SKM-1 treated with dmso at 0.1 percent for 144 hours (cell line): Measurements from ENCODE around the gene PLEKHB1.

Source experiments
- DNase-seq: peaks from one replicate; lab custom pipeline; 2025; ENCODE audit not compliant: unreplicated experiment; lab: John Stamatoyannopoulos, UW

The PLEKHB1 gene

GRCh38 chr11:73648121-73648520 is 1.7 kb downstream of the PLEKHB1 start:
- no peak for DNase-seq

GRCh38 chr11:73648571-73649046 is 2.2 kb downstream of the PLEKHB1 start:
- no peak for DNase-seq

GRCh38 chr11:73649206-73649605 is 2.8 kb downstream of the PLEKHB1 start:
- DNase-seq: no peak

- no peak for DNase-seq
Observed at GRCh38 chr11:73650400-73650799, 4.0 kb downstream of the PLEKHB1 start.

GRCh38 chr11:73651252-73651651 is 4.9 kb downstream of the PLEKHB1 start:
- no peak for DNase-seq

GRCh38 chr11:73651661-73652045 is 5.3 kb downstream of the PLEKHB1 start:
- no peak for DNase-seq

- DNase-seq: no peak
Observed at GRCh38 chr11:73652046-73652730, 5.8 kb downstream of the PLEKHB1 start.

- no peak for DNase-seq
Observed at GRCh38 chr11:73652856-73653559, 6.6 kb downstream of the PLEKHB1 start.

- DNase-seq: no peak
Observed at GRCh38 chr11:73653996-73654395, 7.6 kb downstream of the PLEKHB1 start.

GRCh38 chr11:73654482-73655021 is 8.2 kb downstream of the PLEKHB1 start:
- DNase-seq: no peak

GRCh38 chr11:73655686-73656085 is 9.3 kb downstream of the PLEKHB1 start:
- no peak for DNase-seq

GRCh38 chr11:73656985-73657384 is 10.6 kb downstream of the PLEKHB1 start:
- DNase-seq: no peak

- DNase-seq: no peak
Observed at GRCh38 chr11:73659961-73660360, 13.6 kb downstream of the PLEKHB1 start.

- no peak for DNase-seq
Observed at GRCh38 chr11:73660497-73661034, 14.2 kb downstream of the PLEKHB1 start.

GRCh38 chr11:73661035-73661628 is 14.8 kb downstream of the PLEKHB1 start:
- peak; percentile 77 for DNase-seq

GRCh38 chr11:73662445-73663157 is 16.2 kb downstream of the PLEKHB1 start:
- no peak for DNase-seq

GRCh38 chr11:73663604-73664495 is 17.5 kb downstream of the PLEKHB1 start:
- DNase-seq: no peak

GRCh38 chr11:73664877-73665276 is 18.5 kb downstream of the PLEKHB1 start:
- DNase-seq: no peak

GRCh38 chr11:73667891-73668290 is 21.5 kb downstream of the PLEKHB1 start:
- no peak for DNase-seq

GRCh38 chr11:73670808-73671207 is 24.4 kb downstream of the PLEKHB1 start:
- no peak for DNase-seq
